Liver (tissue), 3 donors: Measurements from ENCODE around the gene GABBR2.

Source experiments
- JUND ChIP-seq, 2 donors: IDR thresholded peaks; 2 replicates each; pipeline ENCODE4 v1.6.1; 2016; ENCODE audit warnings: antibody characterized with exemption in 2 of 2
- NR2F2 ChIP-seq: IDR thresholded peaks from 2 replicates; pipeline ENCODE4 v1.6.1; 2016; ENCODE audit warnings: antibody characterized with exemption
- RAD21 ChIP-seq, 2 donors: IDR thresholded peaks; 2 replicates each; pipeline ENCODE4 v1.6.1; 2016; ENCODE audit warnings: antibody characterized with exemption in 2 of 2, mild to moderate bottlenecking in 2 of 2
- SP1 ChIP-seq: IDR thresholded peaks from 2 replicates; pipeline ENCODE4 v1.6.1; 2018; ENCODE audit warnings: antibody characterized with exemption, mild to moderate bottlenecking
- TAF1 ChIP-seq: conservative IDR thresholded peaks from 2 replicates; pipeline ENCODE4 v1.6.1; 2016; ENCODE audit warnings: antibody characterized with exemption, mild to moderate bottlenecking
- TF ChIP-seq, protein P1 (sequence below): fragments of 150-350 bp; IDR thresholded peaks from 2 replicates; pipeline ENCODE4 v1.5.1; 2017; ENCODE audit warnings: improper control_type of control experiment, low read depth, low read length; ENCODE audit not compliant: missing input control
- TF ChIP-seq, protein P2 (sequence below): IDR thresholded peaks from 2 replicates; pipeline ENCODE4 v1.6.1; 2016; ENCODE audit warnings: antibody characterized with exemption, mild to moderate bottlenecking
- TF ChIP-seq, protein P3 (sequence below): IDR thresholded peaks from 2 replicates; pipeline ENCODE4 v1.6.1; 2016; ENCODE audit warnings: antibody characterized with exemption
- donor health status: healthy.
- donor health status: healthy.

DNA sequence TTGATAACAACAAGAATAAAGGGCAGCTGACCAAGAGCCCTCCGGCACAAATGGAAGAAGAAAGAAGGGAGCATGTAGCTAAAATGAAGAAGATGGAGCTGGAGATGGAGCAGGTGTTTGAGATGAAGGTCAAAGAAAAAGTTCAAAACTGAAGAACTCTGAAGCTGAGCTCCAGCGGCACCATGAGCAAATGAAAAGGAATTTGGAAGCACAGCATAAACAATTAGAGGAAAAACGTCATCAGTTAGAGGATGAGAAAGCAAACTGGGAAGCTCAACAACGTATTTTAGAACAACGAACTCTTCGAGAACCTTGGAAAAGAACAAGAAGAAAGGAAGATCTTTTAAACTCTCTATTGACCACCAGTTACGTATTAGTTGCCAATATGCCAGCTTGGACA lies 100.9 kb downstream of the GABBR2 start:
- TF ChIP-seq, protein P1, sequence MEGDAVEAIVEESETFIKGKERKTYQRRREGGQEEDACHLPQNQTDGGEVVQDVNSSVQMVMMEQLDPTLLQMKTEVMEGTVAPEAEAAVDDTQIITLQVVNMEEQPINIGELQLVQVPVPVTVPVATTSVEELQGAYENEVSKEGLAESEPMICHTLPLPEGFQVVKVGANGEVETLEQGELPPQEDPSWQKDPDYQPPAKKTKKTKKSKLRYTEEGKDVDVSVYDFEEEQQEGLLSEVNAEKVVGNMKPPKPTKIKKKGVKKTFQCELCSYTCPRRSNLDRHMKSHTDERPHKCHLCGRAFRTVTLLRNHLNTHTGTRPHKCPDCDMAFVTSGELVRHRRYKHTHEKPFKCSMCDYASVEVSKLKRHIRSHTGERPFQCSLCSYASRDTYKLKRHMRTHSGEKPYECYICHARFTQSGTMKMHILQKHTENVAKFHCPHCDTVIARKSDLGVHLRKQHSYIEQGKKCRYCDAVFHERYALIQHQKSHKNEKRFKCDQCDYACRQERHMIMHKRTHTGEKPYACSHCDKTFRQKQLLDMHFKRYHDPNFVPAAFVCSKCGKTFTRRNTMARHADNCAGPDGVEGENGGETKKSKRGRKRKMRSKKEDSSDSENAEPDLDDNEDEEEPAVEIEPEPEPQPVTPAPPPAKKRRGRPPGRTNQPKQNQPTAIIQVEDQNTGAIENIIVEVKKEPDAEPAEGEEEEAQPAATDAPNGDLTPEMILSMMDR, result no peak
- TF ChIP-seq SP1 (no peak), TAF1 (no peak), RAD21 (IDR thresholded peaks at IDR 0.05) (no peak), JUND (IDR thresholded peaks at IDR 0.05) (no peak), NR2F2 (no peak)
- TF ChIP-seq, protein P2, sequence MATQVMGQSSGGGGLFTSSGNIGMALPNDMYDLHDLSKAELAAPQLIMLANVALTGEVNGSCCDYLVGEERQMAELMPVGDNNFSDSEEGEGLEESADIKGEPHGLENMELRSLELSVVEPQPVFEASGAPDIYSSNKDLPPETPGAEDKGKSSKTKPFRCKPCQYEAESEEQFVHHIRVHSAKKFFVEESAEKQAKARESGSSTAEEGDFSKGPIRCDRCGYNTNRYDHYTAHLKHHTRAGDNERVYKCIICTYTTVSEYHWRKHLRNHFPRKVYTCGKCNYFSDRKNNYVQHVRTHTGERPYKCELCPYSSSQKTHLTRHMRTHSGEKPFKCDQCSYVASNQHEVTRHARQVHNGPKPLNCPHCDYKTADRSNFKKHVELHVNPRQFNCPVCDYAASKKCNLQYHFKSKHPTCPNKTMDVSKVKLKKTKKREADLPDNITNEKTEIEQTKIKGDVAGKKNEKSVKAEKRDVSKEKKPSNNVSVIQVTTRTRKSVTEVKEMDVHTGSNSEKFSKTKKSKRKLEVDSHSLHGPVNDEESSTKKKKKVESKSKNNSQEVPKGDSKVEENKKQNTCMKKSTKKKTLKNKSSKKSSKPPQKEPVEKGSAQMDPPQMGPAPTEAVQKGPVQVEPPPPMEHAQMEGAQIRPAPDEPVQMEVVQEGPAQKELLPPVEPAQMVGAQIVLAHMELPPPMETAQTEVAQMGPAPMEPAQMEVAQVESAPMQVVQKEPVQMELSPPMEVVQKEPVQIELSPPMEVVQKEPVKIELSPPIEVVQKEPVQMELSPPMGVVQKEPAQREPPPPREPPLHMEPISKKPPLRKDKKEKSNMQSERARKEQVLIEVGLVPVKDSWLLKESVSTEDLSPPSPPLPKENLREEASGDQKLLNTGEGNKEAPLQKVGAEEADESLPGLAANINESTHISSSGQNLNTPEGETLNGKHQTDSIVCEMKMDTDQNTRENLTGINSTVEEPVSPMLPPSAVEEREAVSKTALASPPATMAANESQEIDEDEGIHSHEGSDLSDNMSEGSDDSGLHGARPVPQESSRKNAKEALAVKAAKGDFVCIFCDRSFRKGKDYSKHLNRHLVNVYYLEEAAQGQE, result no peak
- TF ChIP-seq, protein P3, sequence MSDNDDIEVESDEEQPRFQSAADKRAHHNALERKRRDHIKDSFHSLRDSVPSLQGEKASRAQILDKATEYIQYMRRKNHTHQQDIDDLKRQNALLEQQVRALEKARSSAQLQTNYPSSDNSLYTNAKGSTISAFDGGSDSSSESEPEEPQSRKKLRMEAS, result no peak
